Measurements from ENCODE around the gene B4GALT5.

Gene B4GALT5

GRCh38 chr20:49585585-49586245, 128.0 kb downstream of the B4GALT5 start:
- TF ChIP-seq, protein P1, sequence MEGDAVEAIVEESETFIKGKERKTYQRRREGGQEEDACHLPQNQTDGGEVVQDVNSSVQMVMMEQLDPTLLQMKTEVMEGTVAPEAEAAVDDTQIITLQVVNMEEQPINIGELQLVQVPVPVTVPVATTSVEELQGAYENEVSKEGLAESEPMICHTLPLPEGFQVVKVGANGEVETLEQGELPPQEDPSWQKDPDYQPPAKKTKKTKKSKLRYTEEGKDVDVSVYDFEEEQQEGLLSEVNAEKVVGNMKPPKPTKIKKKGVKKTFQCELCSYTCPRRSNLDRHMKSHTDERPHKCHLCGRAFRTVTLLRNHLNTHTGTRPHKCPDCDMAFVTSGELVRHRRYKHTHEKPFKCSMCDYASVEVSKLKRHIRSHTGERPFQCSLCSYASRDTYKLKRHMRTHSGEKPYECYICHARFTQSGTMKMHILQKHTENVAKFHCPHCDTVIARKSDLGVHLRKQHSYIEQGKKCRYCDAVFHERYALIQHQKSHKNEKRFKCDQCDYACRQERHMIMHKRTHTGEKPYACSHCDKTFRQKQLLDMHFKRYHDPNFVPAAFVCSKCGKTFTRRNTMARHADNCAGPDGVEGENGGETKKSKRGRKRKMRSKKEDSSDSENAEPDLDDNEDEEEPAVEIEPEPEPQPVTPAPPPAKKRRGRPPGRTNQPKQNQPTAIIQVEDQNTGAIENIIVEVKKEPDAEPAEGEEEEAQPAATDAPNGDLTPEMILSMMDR (conservative IDR thresholded peaks at IDR 0.05): no peak
- H3K27ac ChIP-seq: no peak overlapping the region

DNA sequence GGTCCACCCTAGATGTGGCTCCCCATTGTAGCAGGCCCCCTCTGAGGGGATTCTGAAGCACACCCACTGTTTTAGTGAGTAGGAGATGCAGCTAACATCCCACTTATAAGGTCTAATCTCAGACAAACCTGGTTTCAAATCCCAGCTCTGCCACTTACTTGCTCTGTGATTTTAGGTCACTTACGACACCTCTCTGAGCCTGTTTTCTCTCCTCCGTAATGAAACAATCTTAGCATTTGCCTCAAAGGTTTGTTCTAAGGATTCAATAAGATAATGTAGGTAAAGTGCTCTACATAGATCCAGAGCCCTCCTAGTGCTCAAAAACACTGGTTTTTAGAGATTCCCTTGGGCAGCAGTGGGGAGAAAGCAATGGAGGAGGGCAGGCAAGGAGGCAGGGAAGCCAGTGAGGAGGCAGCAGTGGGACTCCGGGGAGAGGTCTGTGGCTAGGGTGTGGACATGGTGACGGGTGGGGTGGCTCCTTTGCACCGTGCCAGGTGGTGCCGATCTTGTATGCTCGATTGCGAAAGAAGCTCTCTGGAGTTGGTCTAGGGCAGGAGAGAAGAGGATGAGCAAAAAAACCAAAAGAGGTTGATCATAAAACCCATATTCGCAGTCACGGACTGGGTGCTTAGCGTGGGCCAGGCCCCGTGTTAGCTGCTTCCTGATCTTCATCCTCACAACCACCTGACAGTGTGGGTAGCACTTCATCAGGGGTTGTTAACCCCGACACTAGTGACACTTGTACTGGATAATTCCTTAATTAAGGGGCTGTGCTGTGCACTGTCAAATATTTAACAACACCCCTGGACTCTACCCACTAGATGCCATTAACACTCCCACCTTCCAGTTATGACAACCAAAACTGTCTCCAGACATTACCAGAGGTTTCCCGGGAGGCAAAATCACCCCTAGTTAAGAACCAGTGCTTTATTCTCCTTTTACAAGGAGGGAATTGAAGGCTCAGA, 129.0 kb downstream of the B4GALT5 start:
- H3K27ac ChIP-seq: peak overlapping the region; percentile 75
- TF ChIP-seq, protein P1 (conservative IDR thresholded peaks at IDR 0.05): no peak

- peak overlapping the region; percentile 75 for H3K27ac ChIP-seq
- TF ChIP-seq, protein P1 (conservative IDR thresholded peaks at IDR 0.05): 0 out of 2 replicates have a peak, but pooled peaks have one; percentile 15
Observed at GRCh38 chr20:49583669-49584417, 129.8 kb downstream of the B4GALT5 start.

DNA sequence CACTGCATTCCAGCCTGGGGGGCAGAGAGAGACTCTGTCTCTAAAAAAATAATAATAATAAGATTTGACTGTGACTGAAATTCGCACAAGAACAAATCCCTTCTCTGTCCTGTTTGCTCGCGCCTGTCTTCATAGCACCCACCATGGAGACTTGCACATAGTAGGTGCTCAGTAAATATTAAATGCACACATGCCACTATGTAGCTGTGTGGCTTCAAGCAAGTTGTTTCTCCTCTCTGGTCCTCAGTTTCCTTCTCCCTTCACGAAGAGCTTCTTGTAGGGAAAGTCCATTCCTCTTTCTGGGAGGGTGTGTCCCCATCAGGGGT, 130.4 kb downstream of the B4GALT5 start:
- TF ChIP-seq, protein P1 (conservative IDR thresholded peaks at IDR 0.05): no peak
- H3K27ac ChIP-seq: peak overlapping the region; percentile 75

Data from VCaP (cell line).